CD4-positive, alpha-beta T cell treated with Interleukin-4 for 1 hour (primary cell): ENCODE measurements around the gene WDR86.

Source experiments
- DNase-seq, 2 donors: peaks; one replicate each; pipeline ENCODE4 v3.0.0-alpha.2; 2020 to 2022

The WDR86 gene

DNA sequence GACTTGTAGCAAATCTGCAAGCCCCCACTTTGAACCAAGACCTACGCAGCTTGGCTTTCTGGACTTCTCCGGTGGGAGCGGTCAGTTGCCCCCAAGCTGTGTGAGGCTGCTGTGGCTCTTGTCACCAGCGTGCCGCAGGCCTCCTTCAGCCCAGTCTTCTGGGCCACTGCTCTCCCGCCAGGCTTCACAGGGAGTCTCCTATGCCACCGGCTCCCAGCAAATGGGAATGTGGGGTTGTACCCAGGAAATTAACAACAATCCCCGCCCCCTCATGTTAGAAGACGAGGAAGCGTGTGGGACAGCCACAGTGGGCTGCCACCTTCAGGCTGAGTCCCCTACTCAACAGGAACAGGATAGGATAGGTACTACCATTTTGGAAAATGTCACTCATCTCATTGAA lies 4.2 kb downstream of the WDR86 start:
- no peak for DNase-seq

DNA sequence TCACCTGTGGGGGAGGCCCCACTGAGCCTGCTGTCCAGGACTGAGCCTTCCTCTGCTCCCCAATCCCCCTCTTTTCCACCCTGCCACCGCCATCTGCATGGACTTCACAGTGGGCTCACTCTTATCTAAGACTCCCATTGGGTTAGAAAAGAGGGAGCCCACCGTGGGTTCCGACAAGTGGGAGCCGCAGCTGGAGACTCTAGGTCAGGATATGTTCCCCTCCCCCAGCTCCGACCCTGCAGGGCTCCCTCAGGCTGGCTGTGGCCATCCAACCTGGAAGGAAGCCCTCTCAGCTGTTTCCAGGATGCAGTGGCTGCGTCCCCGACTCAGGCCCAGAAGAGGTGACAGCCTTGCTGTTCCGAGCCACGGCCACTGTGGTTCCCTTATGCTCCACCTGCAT lies 4.8 kb downstream of the WDR86 start:
- DNase-seq = no peak

DNA sequence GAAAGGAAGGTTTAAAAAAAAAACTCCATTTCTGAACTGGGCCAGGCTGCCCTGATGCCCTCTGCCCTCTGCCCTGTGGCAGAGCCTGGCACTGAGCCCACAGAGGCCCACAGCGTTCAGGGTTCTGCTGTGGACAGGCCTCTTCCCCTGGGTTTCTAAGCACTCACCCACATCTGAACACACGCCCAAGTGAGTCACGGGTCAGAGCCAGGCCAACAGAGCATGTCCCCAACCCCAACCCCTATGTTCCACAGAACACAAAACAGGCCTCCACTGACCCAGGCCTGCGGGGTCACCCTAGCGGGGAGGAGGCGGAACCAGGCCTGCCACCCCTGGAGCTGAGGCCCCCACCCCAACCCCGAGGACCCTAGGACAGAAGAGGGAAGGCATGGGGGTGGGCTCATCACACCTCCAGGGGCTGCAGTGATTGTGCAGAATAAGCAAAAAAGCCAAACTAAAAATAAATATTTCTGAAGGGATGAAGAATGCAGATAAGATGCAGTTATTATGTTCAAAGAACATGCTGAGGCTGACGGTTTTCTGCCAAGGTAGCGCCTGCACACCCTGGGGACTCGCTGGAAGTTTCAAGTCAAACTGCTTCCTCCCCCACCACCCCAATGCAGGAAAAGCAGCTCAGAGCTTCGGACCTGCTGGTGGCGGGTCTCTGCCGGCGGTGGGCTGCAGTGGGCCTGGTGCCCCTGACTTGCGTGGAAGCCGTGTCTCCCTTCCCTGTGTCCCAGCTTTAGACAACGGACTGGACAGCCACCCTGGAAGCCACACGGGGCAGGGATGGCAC lies 5.4 kb downstream of the WDR86 start:
- DNase-seq = peak; percentile 26 to 64

DNA sequence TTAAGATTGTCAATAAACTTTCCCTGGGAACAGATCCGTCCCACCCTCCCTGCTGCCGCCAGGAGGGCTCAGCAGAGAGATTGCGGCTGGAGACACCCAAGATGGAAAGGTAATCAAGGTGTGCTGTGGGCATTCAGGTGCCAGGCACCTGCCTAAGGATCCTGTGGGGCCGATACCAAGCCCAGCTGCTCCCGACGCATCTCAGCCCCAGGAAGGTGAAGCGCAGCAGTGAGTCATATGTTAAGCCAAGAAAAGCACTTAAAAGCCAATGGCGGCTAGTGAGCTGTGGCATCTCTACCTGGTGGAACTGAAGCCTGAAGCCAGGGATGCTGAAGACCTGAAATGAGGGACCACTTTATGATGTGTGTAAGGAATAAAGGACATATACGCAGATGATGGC lies 6.1 kb downstream of the WDR86 start:
- no peak for DNase-seq

DNA sequence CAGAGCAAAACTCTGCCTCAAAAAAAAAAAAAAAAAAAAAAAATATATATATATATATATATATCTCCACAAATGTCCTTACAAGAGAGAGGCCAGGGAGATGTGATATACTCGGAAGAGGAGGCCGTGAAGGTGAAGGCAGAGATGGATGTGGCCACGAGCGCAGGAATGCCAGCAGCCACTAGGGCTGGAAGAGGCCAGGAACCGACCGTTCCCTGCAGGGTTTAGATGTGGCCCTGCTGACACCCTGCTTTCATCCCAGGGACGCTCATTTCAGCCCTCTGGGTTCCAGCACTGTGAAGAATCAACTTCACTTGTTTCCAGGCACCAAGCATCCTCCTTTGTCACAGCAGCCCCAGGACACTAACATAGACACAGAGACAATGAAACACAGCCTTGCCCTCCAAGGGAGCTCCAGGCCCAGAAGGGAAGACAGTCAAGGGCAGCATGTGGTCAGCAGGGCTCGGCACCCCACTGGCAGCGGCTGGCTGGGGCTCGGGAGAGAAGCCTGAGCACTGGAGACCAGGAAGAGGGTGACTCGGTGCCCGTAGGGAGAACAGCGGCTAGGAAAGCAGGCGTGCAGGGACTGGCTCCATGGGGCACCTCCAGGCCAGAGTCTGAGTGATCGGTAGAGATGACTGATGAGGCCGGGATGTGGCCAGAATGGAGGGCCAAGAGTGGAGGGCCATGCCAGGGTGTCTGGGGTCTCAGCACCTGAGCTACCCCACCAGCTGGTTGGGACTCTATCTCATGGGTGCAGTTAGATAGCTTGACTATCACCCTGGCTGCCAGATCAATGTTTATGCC lies 7.6 kb downstream of the WDR86 start:
- DNase-seq = no peak

DNA sequence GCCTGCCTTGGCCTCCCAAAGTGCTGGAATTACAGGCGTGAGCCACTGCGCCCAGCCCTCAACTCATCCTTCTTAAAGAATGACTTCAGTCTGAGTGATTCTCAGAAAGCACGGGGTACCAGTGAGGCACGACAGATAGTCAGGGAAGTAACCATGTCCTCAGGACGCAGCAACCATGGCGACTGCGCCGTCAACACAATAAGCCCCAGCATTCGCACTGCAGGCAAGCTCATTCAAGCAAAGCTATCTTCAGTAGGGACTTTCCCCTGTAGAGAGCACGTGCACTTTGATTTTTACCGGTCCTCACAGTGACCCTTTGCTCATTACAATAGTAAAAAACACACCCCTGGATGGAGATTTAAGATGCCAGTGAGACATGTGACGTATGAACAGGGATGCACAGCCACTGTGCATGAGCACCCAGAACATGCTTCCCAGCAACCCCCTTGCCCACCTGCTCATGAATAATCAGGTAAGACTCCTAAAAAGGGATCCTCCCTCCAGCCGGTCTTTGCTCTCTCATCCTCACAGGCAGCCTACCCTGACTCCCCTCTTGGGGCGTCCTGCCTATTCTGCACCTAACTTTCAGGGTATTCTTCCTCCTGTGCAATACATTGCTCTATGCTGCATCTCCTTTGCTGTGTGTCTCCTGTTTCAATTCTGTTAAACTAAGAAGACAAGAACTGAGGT lies 9.1 kb downstream of the WDR86 start:
- peak; percentile 29 to 76 for DNase-seq

DNA sequence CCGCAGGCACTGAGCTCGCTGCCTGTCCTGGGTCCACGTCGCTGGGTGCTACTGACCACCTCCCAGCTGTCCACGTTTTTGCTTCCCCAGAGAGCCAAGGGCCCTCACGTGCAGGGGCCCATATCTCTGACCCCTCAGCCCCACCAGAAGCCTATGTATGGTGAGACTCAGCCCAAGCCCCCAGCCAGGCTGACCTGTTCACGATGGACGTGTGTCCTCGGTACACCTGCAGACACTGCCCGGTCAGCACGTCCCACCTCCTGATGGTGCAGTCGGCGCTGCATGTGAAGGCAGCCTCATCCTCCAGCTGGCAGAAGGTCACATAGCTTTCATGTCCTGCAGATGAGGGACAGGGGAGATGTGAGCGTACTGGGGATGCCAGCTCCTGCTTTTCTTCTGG lies 9.9 kb downstream of the WDR86 start:
- DNase-seq = no peak

DNA sequence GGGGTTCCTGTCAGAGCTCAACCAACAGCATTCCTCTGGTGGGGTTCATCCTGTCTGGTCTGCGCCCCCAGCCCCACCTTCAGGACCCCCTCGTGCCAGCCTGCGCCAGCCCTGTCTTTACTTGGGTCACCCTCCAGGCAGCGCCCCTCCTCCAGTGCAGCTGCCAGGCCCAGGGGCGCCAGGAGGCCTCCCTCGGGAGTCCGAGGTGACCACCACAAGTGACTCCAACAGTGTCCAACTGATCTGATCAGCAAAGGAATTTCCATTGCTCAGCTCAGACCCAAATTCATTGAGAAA lies 10.6 kb downstream of the WDR86 start:
- DNase-seq = no peak

DNA sequence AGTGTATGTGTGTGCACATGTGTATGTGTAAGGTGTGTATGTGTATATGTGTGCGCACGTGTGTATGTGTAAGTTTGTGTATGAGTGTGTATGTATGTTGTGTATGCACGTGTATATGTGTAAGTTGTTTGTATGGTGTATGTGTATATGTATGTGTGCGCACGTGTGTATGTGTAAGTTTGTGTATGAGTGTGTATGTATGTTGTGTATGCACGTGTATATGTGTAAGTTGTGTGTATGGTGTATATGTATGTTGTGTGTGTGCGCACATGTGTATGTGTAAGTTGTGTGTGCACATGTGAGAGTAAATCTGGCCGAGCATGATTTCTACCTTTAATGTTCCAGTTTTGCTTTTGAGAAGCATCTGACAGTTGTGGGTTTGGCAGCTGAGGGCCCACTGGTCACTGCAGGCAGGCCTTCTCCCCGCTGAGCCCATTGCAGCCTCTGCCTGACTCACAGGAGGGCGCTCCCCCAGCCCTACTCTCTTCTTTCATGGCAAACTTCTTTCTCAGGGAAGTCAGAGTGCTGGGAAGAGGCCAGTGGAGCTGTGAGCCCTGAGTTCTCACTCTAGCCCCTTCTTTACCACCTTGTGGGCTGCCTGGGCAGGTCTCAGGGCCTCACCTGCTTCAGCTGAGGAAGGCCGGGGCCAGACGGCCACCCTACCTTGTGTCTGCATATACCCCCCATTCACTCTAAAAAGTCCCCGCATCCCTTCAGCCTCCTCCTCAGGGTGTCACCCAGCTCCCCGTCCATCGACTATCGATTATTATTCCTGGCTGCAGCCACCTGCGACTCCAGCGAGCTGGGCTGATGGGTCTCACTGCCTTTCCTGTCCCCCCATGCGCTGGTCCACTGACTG lies 11.2 kb downstream of the WDR86 start:
- no peak for DNase-seq

DNA sequence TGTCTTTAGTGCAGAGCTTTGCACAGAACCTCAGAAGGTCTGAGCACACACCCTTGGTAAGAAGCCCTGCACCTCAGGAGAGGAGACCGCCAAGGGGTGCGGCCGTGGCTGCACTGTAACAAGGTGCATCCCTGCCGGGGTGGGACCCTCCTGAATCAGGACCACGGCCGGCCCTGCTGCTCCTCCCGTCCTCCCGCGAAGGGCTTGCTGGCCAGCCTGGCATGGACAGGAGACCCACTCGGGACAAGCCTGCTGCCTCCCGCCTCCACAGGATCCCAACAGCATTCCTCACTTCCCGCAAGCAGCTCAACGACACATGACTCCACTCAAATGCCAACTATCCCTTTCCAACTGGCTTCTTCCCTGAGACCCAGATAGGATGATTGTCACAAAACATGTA lies 12.8 kb downstream of the WDR86 start:
- DNase-seq = no peak

DNA sequence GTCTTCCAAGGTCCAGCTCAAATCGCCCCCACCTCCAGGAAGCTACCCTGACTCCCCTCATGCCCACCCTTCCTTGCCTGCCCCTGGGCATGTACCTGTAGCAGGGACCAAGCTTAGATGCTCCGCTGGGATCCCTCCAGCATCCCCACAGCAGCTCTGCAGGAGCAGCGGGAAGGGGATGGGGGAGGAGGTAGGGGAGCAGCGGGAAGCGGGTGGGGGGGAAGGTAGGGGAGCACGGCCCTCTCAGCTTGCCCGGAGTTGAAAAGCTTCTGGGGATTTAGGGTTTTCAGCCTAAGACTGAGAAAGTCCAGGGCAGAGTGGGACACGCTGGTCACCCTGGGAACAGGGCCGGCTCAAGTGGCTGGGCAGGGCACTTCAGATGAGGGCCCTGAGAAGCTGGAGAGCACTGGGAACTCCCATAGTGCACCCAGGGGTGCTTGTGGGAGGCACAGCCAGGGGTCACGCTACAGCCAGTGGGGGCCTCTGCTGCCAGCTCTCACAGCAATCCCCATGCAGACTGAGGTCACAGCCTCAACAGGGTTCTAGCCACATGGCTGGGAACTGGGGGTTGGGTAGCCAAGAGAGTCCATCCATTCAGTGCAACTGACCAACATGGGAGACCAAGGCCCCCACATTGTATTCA lies 13.4 kb downstream of the WDR86 start:
- no peak for DNase-seq

DNA sequence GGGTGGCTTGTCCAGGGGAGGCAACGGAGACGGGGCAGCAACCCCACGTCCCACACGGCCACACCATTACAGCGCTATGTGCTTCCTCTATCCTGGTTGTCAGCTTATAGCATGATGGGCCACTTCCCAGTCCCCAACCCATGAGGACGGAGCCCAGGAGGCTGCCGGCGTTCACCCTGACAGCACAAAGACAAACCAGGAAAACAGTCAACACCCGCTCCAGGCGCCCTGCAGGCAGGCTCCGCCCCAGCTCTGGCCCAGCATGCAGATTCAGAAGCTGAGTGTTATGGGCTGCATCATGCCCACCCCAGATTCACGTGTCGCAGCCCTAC lies 14.8 kb downstream of the WDR86 start:
- no peak for DNase-seq

DNA sequence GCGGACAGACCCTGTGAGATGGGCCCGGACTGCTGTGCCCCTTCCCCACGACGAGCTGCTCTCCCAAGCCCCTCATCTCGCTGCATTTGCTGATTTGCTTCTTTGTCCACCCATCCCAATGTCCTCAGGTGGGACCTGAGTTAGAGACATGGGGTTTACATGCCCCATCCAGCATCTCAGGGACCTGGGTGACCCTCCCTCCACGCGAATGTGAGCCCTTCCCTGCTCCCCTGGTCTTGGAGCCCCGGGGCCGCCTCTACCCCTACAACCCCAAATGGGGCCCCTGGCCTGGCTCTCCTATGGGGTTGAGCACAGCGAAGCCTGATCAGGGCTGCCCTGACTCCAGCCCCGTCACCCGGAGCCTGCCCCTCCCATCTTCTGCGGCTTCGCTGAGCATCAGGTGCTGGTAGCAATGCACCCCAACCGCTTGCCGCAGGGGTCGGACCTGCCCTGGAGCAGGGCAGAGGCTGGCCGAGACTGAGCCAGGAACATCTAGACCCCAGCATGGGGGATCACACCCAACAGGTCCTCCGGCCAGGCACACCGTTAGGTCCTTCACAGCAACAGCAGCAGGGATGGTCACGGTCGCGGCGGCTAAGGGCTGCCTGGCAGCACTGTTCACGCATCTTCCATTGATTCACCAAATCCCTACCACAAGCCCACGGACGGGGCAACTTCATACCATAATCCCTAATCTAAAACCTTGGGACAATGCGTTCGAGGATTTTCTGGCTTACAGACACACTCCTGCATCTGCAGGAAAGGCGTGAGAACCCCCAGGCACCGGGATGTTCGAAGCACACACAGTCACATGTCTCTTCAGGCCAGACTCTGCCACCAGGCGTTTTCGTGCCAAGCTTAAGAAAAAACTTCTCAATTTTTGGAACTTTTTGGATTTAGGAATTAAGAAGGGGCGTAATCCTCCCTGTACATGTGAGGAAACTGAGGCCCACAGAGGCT lies 15.5 kb downstream of the WDR86 start:
- DNase-seq = no peak

DNA sequence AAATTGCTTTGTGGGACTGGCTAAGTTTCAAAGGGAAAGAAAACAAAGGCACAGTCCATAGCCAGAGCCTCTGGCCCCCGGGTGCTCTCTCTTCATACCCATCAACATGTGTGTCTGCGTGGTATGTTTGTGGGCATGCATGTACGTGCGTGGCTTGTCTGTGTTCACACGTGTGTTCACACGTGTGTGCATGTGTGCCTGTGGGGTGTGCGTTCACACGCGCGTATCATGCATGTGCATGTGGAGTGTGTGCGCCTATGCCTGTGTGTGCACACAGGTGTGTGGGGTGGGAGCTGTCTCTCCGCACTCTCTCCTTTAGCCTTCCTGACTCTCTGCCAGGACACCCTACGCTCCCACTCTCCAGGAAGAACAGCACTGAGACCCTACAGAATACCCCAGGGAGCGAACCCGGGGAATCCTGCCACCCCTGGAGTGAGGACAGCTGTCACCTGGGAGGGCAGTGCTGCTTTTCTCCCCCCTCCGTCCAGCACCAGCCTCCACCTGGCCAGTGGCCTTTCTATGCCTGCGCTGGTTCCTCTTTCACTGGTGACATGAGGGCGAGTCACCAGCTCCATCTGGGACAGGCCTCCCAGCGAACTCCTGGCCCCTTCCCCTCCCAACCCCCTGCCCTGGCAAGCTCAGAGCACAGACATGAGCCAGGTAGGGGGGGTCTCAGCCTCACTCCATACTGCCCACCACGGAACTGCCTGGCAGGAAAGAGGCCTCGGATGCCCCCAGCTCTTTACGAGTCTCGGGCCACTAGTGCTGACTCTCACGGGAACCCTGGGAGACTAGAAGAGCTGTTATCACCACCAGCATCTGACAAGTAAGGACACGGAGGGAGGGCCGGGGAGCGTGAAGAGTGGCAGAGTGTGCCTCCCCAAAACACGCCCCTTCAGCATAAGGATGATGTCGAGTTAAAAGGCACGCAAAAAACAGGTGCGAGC lies 16.5 kb downstream of the WDR86 start:
- DNase-seq = no peak

DNA sequence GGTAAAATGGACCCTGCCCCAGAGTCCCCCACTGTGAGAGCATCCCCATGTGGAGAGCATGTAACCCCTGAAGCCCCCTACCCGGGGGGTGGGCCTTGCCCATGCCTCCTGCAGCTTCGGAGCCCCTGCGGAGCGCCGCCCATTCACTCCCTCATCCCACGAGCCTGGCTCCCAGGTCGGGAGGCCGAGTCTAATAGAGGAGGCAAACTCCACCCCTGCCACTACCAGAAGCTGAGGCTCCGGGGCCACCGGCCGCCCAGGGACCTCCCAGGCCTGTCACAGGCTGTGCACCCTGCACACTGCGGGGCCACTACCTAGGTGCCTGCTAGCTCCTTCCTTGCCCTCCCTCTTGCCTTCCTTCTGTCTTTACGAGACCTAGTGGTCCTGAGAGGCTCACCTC lies 17.4 kb downstream of the WDR86 start:
- no peak for DNase-seq

DNA sequence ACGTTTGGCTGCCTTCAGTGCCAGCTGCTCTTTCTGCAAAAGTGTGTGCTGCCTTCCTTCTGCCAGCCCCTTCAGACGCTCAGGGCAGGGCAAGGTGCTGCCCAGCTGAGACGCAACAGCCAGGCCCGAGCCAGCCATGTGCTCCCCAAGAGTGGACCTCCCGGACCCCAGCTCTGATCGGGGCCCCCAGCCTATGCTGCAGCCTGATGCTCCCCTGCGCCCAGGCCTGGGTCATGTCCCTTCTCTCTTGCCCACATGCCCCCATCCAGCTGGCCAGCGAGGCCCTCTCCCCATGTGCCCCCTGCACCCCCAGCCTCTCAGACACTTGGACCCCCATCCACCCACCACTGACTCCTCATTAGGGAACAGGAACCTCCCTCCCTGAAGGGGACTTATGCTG lies 17.8 kb downstream of the WDR86 start:
- DNase-seq = no peak

DNA sequence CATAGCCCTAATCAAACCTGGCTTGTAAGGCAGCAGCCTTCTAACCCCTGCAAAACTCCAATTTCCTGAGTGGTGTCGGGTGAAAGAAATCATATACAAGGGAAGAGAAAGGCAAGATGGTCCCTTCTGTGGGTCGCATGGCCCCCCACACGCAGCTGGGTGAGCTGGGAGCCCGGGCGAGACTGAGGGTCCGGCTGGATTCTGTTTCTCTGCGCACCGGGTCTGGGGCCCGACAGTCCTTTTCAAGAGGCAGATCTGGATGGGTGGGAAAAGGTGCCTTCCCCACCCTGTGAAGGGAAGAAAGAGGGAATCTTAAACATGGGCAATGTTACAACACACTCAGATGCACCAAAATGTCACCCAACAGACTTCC lies 18.5 kb downstream of the WDR86 start:
- no peak for DNase-seq

DNA sequence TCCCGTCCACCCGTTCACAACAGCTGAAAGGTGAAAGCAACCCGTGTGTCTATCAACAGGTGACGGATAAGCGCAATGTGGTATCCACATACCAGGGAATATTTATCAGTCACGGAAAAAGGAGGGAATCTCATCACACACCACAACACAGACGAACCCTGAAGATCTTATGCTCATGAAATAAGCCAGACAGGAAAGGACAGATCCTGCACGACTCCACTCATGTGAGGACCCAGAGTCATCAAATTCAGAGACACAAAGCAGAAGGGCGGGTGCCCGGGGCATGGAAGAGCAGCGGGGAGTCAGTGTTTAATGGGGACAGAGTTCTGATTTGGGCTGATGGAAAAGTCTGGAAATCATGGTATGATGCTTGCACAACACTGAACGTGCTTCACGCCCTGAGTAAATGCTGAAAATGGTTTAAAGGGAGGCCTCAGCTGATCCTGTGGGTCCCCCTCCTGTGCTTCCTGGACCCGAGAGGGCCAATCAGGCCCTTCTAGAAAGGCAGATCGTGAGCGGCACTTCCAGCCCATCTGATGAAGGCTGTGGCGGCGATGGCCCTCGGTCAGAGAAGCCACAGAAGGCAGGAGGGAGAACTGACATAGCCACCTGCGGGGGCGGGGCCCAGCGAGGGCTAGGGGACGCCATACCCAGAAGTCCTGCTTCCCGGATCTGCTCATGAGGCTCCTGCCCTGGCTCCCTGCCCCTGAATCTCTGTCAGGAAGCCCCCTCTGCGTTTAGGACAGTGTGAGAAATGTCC lies 19.1 kb downstream of the WDR86 start:
- no peak for DNase-seq

DNA sequence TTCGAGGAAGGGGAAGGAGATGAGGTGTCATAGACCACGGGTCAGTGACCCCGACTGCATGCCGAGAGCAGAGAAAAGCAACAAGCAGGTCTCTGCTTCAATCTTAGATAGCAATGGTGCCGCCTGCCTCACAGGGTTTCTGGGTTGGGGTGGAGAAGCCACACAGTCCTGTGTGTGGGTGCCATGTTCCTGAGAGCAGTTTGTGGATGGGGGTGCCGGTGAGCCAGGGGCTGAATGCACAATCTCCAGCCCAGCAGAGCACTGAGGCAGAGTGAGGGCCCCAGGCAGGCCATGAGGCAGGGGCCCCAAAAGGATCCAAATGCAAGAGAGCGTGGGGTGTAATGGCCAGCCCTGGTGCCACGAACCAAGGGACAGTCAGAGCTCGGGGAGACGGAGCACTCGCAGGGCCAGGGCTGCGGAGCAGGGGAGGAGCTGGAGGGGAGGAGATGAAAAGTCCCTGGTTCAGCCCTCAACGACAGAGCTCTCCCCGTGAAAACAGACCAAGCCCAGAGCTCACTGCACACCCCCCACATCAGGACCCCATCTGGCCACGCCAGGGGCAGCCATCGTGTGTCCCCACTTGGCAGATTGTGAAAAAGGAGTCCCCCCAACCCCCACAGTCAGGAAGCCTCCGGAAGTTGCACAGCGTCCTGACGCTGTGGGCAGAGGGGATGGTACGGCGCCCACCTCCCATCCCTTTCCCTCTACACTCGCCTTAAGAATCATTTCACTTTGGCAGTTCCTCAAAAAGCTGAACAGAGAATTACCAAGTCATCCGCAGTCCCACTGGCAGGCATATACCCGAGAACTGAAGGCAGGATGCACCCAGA lies 19.9 kb downstream of the WDR86 start:
- DNase-seq = no peak
